H9 (cell line): ENCODE data around the gene ERMN. TPM values are rescaled to one million over a fixed set of nuclear protein-coding genes. Genes with fewer than 3 reads are reported as not detected.
A peak's percentile ranks its signal among the peaks of the same experiment; 100 is the strongest.

Source experiments
- DNase-seq: peaks from one replicate; pipeline ENCODE4 v3.0.0-alpha.2; 2017
- H2AFZ ChIP-seq: one replicate; pipeline ENCODE4 v1.6.1; 2013; ENCODE audit warnings: mild to moderate bottlenecking, low read length, control low read depth, moderate library complexity
- H2AK5ac ChIP-seq: 2 replicates; pipeline ENCODE4 v1.6.1; 2013; ENCODE audit warnings: low read length, control low read depth, mixed read lengths; ENCODE audit not compliant: insufficient read length
- H2BK120ac ChIP-seq: one replicate; pipeline ENCODE4 v1.6.1; 2013; ENCODE audit warnings: low read depth, mild to moderate bottlenecking, low read length, control low read depth, inconsistent platforms; ENCODE audit not compliant: poor library complexity, severe bottlenecking
- H2BK12ac ChIP-seq: 2 replicates; pipeline ENCODE4 v1.6.1; 2013; ENCODE audit warnings: low read length, control low read depth, mixed read lengths, low read depth; ENCODE audit not compliant: insufficient read length
- H2BK15ac ChIP-seq: 2 replicates; pipeline ENCODE4 v1.6.1; 2013; ENCODE audit warnings: low read depth, low read length, control low read depth
- H2BK20ac ChIP-seq: one replicate; pipeline ENCODE4 v1.6.1; 2013; ENCODE audit warnings: low read depth, mild to moderate bottlenecking, low read length, control low read depth, inconsistent platforms; ENCODE audit not compliant: poor library complexity, severe bottlenecking
- H2BK5ac ChIP-seq: 2 replicates; pipeline ENCODE4 v1.6.1; 2013; ENCODE audit warnings: low read length, control low read depth, mixed read lengths; ENCODE audit not compliant: insufficient read length
- H3K14ac ChIP-seq: 2 replicates; pipeline ENCODE4 v1.6.1; 2013; ENCODE audit warnings: low read length, control low read depth; ENCODE audit not compliant: insufficient read depth
- H3K18ac ChIP-seq: 2 replicates; pipeline ENCODE4 v1.6.1; 2013; ENCODE audit warnings: low read depth, mild to moderate bottlenecking, mixed read lengths, low read length, control low read depth; ENCODE audit not compliant: insufficient read length
- H3K23ac ChIP-seq: 2 replicates; pipeline ENCODE4 v1.6.1; 2013; ENCODE audit warnings: low read length, control low read depth, mixed read lengths, low read depth; ENCODE audit not compliant: insufficient read length
- H3K23me2 ChIP-seq: 2 replicates; pipeline ENCODE4 v1.6.1; 2013; ENCODE audit warnings: low read depth, mild to moderate bottlenecking, mixed read lengths, low read length, control low read depth; ENCODE audit not compliant: insufficient read length, poor library complexity, severe bottlenecking
- H3K27ac ChIP-seq: 2 replicates; pipeline ENCODE4 v1.5.1; 2013; ENCODE audit warnings: low read length, control low read depth, mixed read lengths, low read depth; ENCODE audit not compliant: insufficient read length
- H3K27me3 ChIP-seq: 2 replicates; pipeline ENCODE4 v1.6.1; 2013; ENCODE audit warnings: low read length, control low read depth, inconsistent platforms; ENCODE audit not compliant: insufficient read depth
- H3K4ac ChIP-seq: 2 replicates; pipeline ENCODE4 v1.6.1; 2013; ENCODE audit warnings: low read depth, mild to moderate bottlenecking, control low read depth, inconsistent platforms, low read length, moderate library complexity
- H3K4me1 ChIP-seq: 2 replicates; pipeline ENCODE4 v1.6.1; 2013; ENCODE audit warnings: low read length, control low read depth, inconsistent platforms; ENCODE audit not compliant: insufficient read depth
- H3K4me2 ChIP-seq: 2 replicates; pipeline ENCODE4 v1.6.1; 2013; ENCODE audit warnings: low read length, control low read depth, mixed read lengths; ENCODE audit not compliant: insufficient read length, insufficient read depth
- H3K56ac ChIP-seq: 2 replicates; pipeline ENCODE4 v1.6.1; 2013; ENCODE audit warnings: low read depth, mild to moderate bottlenecking, mixed read lengths, low read length, control low read depth; ENCODE audit not compliant: insufficient read length
- H3K79me1 ChIP-seq: 2 replicates; pipeline ENCODE4 v1.6.1; 2013; ENCODE audit warnings: low read depth, mild to moderate bottlenecking, moderate library complexity, low read length, control low read depth, inconsistent platforms; ENCODE audit not compliant: insufficient read depth, poor library complexity, severe bottlenecking
- H3K79me2 ChIP-seq: 2 replicates; pipeline ENCODE4 v1.6.1; 2013; ENCODE audit warnings: low read length, control low read depth, inconsistent platforms; ENCODE audit not compliant: insufficient read depth
- H3K9ac ChIP-seq: 2 replicates; pipeline ENCODE4 v1.6.1; 2013; ENCODE audit warnings: low read length, control low read depth, mixed read lengths; ENCODE audit not compliant: insufficient read length; ENCODE audit errors: extremely low read depth
- H3K9me3 ChIP-seq: one replicate; pipeline ENCODE4 v1.6.1; 2013; ENCODE audit warnings: low read depth, low read length, inconsistent platforms; ENCODE audit not compliant: control insufficient read depth
- H3T11ph ChIP-seq: one replicate; pipeline ENCODE4 v1.6.1; 2013; ENCODE audit warnings: mild to moderate bottlenecking, low read length, control low read depth, inconsistent platforms
- H4K20me1 ChIP-seq: one replicate; pipeline ENCODE4 v1.6.1; 2013; ENCODE audit not compliant: control insufficient read depth, insufficient read length, insufficient read depth
- H4K5ac ChIP-seq: 2 replicates; pipeline ENCODE4 v1.6.1; 2013; ENCODE audit warnings: low read depth, mild to moderate bottlenecking, mixed read lengths, low read length, control low read depth; ENCODE audit not compliant: insufficient read length
- H4K8ac ChIP-seq: replicated peaks from 2 replicates; pipeline ENCODE4 v1.6.1; 2013; ENCODE audit warnings: low read length, control low read depth, mixed read lengths, low read depth; ENCODE audit not compliant: insufficient read length
- H4K91ac ChIP-seq: 2 replicates; pipeline ENCODE4 v1.6.1; 2013; ENCODE audit warnings: low read depth, mild to moderate bottlenecking, moderate library complexity, mixed read lengths, low read length, control low read depth; ENCODE audit not compliant: insufficient read length
- H3K27ac Mint-ChIP-seq, 3 experiments: 2 replicates in 2 of 3; 3 replicates in 1 of 3; pipeline ENCODE4 v1.8.0; 2020 to 2021; ENCODE audit warnings: mixed read lengths in 3 of 3, mild to moderate bottlenecking in 1 of 3, moderate library complexity in 1 of 3
- H3K27me3 Mint-ChIP-seq: 2 replicates; pipeline ENCODE4 v1.8.0; 2021; ENCODE audit warnings: low read depth, mild to moderate bottlenecking, moderate library complexity, mixed read lengths
- H3K36me3 Mint-ChIP-seq, 3 experiments: 2 replicates in 2 of 3; 3 replicates in 1 of 3; pipeline ENCODE4 v1.8.0; 2020 to 2021; ENCODE audit warnings: low read depth in 3 of 3, mixed read lengths in 3 of 3; ENCODE audit not compliant: insufficient read depth in 1 of 3
- H3K4me1 Mint-ChIP-seq, 2 experiments: 2 replicates each; pipeline ENCODE4 v1.8.0; 2020; ENCODE audit warnings: mixed read lengths in 2 of 2
- H3K4me3 Mint-ChIP-seq, 2 experiments: 2 replicates in 1 of 2; 3 replicates in 1 of 2; pipeline ENCODE4 v1.8.0; 2020 to 2021; ENCODE audit warnings: mild to moderate bottlenecking in 2 of 2, mixed read lengths in 2 of 2, moderate library complexity in 1 of 2
- H3K9me3 Mint-ChIP-seq, 2 experiments: 2 replicates in 1 of 2; 3 replicates in 1 of 2; pipeline ENCODE4 v1.8.0; 2020; ENCODE audit warnings: mild to moderate bottlenecking in 2 of 2, mixed read lengths in 2 of 2, moderate library complexity in 1 of 2
- CTCF ChIP-seq: fragments of 200-600 bp; sonication (generic); conservative IDR thresholded peaks from 3 replicates; pipeline ENCODE4 v1.8.0; 2021; ENCODE audit warnings: antibody characterized with exemption, mild to moderate bottlenecking
- WGBS: extraction: QIAGEN DNeasy Blood & Tissue Kit; methylation state at CpG from one replicate; pipeline ENCODE4 v1.1.7; 2013; ENCODE audit warnings: missing lambda C conversion rate, low lambda C conversion rate, mixed read lengths; ENCODE audit not compliant: insufficient read length; ENCODE audit errors: extremely low coverage; 5-methylcytosine and 5-hydroxymethylcytosine counted together
- total RNA-seq: library from RNA; stranded (reverse); gene quantifications from 2 replicates; pipeline ENCODE4 v1.2.1, GENCODE V29; 2021

ERMN gene
- total RNA-seq, 1 experiment from 2014 or later, result 0.48 TPM

DNA sequence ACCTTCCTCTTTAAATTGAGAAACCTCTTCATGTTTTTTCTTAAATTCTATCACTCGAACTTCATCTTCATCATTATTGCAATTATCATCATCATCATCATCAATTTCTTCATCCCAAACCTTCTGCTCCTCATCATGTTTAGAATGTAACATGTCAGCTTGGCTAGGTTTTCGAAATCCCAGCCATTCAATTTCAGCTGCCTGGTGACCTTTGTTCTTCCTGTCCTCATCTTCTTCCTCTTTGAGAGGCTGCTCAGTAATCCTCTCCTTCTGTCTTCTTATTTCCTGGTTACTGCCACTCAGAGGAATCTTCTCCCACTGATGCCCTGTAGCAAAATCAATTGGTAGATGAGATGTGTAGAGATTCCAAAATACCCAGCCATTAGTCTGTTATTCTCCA, 4.2 kb downstream of the ERMN start:
- Histone ChIP-seq H2BK20ac (no peak overlapping the region), H3K14ac (no peak overlapping the region), H2AFZ (no peak overlapping the region), H3K79me2 (no peaks in the 10 kb centered on the region), H3K4ac (no peak overlapping the region), H3K18ac (no peak overlapping the region), H4K8ac (no peak overlapping the region), H3K79me1 (no peaks in the 10 kb centered on the region), H3K23me2 (no peaks in the 10 kb centered on the region), H3K56ac (no peak overlapping the region), H3K27me3 (no peaks in the 10 kb centered on the region), H3K23ac (no peak overlapping the region), H3K9ac (no peak overlapping the region), H2BK15ac (no peak overlapping the region), H4K20me1 (no peaks in the 10 kb centered on the region), H2BK120ac (no peak overlapping the region), H2BK5ac (no peak overlapping the region), H2BK12ac (no peak overlapping the region), H3K4me1 (peaks cover 5% of the 10 kb centered on the region; the same call in 1 of the 2 replicates), H2AK5ac (no peak overlapping the region), H4K91ac (no peak overlapping the region), H3K27ac (no peak overlapping the region), H3T11ph (no peak overlapping the region), H3K4me2 (no peak overlapping the region), H3K9me3 (no peaks in the 10 kb centered on the region), H4K5ac (no peak overlapping the region)
- peaks cover 37 to 52% of the 10 kb centered on the region in 2 experiments for H3K4me1 Mint-ChIP-seq
- WGBS, result 100% methylated on average over 1 of the region's 2 CpGs
- H3K9me3 Mint-ChIP-seq, result no peaks in the 10 kb centered on the region
- no peak for TF ChIP-seq CTCF
- no peak for DNase-seq
- H3K4me3 Mint-ChIP-seq, result no peak overlapping the region
- no peaks in the 10 kb centered on the region for H3K27me3 Mint-ChIP-seq
- H3K27ac Mint-ChIP-seq, result 0 out of 7 replicates have a peak overlapping the region, but pooled peaks of 1 of the 3 experiments have one; percentile 6
- no peaks in the 10 kb centered on the region for H3K36me3 Mint-ChIP-seq
